ENCODE results near the gene GTPBP10. TPM values are rescaled to one million over a fixed set of nuclear protein-coding genes. Genes with fewer than 3 reads are reported as not detected.

GTPBP10 gene
- total and polyA plus RNA-seq, 9 of the 15 experiments (the other 6 are each of a cell fraction or from before 2014, with no cell fraction given), result 34.6 to 89.8 (median 76.4) TPM

DNA sequence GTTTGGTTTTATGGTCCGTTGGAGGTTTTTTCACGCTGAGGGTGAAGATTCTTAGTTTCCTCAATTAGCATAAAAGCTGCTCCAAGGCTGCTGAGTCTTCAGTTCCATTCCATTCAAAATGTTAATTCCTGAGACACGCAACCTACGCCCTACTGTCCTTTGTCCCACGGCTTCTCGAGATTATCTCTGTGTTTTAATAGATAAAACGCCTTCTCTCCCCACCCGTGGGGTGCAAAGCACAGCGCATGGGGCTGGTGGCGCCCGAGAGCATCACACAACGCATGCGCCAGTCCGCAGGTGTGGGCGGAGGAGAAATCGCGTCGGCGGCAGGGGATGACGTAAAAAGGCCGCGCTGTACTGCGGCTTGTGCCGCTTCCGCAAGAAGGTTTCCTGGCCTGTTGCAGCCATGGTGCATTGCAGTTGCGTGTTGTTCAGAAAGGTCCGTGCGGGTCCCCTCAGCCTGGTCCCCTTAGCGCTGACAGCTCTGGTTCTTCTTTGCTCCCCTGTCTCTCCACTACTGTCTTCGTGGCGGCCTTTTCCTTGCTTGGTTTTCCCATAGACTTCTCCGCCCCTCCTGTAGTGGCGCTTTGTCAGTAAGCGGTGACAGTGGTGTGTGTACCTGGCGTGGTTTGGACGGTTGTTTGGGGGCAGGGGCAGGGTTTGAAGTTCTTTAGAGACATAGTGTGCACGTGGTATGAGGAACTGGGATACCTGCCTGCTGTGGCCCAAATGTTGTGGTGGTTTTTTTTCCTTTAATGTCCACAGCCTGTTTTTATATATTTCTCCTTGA lies at the start of gene GTPBP10 (continued):
- TF ChIP-seq, protein P1, sequence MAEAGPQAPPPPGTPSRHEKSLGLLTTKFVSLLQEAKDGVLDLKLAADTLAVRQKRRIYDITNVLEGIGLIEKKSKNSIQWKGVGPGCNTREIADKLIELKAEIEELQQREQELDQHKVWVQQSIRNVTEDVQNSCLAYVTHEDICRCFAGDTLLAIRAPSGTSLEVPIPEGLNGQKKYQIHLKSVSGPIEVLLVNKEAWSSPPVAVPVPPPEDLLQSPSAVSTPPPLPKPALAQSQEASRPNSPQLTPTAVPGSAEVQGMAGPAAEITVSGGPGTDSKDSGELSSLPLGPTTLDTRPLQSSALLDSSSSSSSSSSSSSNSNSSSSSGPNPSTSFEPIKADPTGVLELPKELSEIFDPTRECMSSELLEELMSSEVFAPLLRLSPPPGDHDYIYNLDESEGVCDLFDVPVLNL (CRISPR knock-in tag; IDR thresholded peaks at IDR 0.05; ENCODE audit: low read depth), result 0 out of 2 replicates have a peak, but pooled peaks have one; percentile 36
- TF ChIP-seq IFI16 (CRISPR knock-in tag; IDR thresholded peaks at IDR 0.05), result no peak
- peak; percentile 44; the same call in 1 of the 2 replicates for TF ChIP-seq SMARCE1 (IDR thresholded peaks at IDR 0.05)
- TF ChIP-seq ERF (CRISPR knock-in tag; IDR thresholded peaks at IDR 0.05), result peak; percentile 85
- no peak for TF ChIP-seq BACH1 (tag; IDR thresholded peaks at IDR 0.05)
- TF ChIP-seq CEBPG (CRISPR knock-in tag; IDR thresholded peaks at IDR 0.05), result peak; percentile 63; the same call in 1 of the 2 replicates
- peak; percentile 56 to 69 for TF ChIP-seq CEBPG (tag; conservative IDR thresholded peaks at IDR 0.05 in 1 of 2, IDR thresholded peaks at IDR 0.05 in 1 of 2)
- TF ChIP-seq, protein P2, sequence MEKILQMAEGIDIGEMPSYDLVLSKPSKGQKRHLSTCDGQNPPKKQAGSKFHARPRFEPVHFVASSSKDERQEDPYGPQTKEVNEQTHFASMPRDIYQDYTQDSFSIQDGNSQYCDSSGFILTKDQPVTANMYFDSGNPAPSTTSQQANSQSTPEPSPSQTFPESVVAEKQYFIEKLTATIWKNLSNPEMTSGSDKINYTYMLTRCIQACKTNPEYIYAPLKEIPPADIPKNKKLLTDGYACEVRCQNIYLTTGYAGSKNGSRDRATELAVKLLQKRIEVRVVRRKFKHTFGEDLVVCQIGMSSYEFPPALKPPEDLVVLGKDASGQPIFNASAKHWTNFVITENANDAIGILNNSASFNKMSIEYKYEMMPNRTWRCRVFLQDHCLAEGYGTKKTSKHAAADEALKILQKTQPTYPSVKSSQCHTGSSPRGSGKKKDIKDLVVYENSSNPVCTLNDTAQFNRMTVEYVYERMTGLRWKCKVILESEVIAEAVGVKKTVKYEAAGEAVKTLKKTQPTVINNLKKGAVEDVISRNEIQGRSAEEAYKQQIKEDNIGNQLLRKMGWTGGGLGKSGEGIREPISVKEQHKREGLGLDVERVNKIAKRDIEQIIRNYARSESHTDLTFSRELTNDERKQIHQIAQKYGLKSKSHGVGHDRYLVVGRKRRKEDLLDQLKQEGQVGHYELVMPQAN (IDR thresholded peaks at IDR 0.05; ENCODE audit: borderline replicate concordance), result peak; percentile 99
- TF ChIP-seq ZNF324 (CRISPR knock-in tag; IDR thresholded peaks at IDR 0.05), result 0 out of 2 replicates have a peak, but pooled peaks have one; percentile 38
- peak; percentile 88 for TF ChIP-seq TAF7 (tag; IDR thresholded peaks at IDR 0.05)
- peak; percentile 76; the same call in 1 of the 2 replicates for TF ChIP-seq ELF4 (CRISPR knock-in tag; IDR thresholded peaks at IDR 0.05)
- TF ChIP-seq MCM3 (IDR thresholded peaks at IDR 0.05), result no peak
- TF ChIP-seq ARNT (IDR thresholded peaks at IDR 0.05), result peak; percentile 54 to 75; a peak in 2 of 4 replicates
- peak; percentile 82 for TF ChIP-seq ETV1 (tag; conservative IDR thresholded peaks at IDR 0.05; ENCODE audit: low read depth)
- TF ChIP-seq, protein P3, sequence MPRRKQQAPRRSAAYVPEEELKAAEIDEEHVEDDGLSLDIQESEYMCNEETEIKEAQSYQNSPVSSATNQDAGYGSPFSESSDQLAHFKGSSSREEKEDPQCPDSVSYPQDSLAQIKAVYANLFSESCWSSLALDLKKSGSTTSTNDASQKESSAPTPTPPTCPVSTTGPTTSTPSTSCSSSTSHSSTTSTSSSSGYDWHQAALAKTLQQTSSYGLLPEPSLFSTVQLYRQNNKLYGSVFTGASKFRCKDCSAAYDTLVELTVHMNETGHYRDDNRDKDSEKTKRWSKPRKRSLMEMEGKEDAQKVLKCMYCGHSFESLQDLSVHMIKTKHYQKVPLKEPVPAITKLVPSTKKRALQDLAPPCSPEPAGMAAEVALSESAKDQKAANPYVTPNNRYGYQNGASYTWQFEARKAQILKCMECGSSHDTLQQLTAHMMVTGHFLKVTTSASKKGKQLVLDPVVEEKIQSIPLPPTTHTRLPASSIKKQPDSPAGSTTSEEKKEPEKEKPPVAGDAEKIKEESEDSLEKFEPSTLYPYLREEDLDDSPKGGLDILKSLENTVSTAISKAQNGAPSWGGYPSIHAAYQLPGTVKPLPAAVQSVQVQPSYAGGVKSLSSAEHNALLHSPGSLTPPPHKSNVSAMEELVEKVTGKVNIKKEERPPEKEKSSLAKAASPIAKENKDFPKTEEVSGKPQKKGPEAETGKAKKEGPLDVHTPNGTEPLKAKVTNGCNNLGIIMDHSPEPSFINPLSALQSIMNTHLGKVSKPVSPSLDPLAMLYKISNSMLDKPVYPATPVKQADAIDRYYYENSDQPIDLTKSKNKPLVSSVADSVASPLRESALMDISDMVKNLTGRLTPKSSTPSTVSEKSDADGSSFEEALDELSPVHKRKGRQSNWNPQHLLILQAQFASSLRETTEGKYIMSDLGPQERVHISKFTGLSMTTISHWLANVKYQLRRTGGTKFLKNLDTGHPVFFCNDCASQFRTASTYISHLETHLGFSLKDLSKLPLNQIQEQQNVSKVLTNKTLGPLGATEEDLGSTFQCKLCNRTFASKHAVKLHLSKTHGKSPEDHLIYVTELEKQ (CRISPR knock-in tag; IDR thresholded peaks at IDR 0.05), result no peak
- TF ChIP-seq, protein P4, sequence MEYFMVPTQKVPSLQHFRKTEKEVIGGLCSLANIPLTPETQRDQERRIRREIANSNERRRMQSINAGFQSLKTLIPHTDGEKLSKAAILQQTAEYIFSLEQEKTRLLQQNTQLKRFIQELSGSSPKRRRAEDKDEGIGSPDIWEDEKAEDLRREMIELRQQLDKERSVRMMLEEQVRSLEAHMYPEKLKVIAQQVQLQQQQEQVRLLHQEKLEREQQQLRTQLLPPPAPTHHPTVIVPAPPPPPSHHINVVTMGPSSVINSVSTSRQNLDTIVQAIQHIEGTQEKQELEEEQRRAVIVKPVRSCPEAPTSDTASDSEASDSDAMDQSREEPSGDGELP (CRISPR knock-in tag; IDR thresholded peaks at IDR 0.05; ENCODE audit: borderline replicate concordance), result peak; percentile 90
- peak; percentile 87; the same call in 1 of the 2 replicates for TF ChIP-seq KAT8 (IDR thresholded peaks at IDR 0.05; ENCODE audit: low read depth)
- peak; percentile 93 for TF ChIP-seq RBM39 (optimal IDR thresholded peaks at IDR 0.05; ENCODE audit: low read depth, low read length)
- no peak for TF ChIP-seq KDM1A (IDR thresholded peaks at IDR 0.05)
- TF ChIP-seq ESRRA (IDR thresholded peaks at IDR 0.05; ENCODE audit: borderline replicate concordance, low read depth), result peak; percentile 82
- TF ChIP-seq ZFPM2 (CRISPR knock-in tag; IDR thresholded peaks at IDR 0.05), result no peak; the same call in 1 of the 2 replicates
- no peak for TF ChIP-seq TCFL5 (CRISPR knock-in tag; conservative IDR thresholded peaks at IDR 0.05)
